Heart right ventricle (tissue), 16 donors: ENCODE measurements around the gene CEBPZ. TPM values are rescaled to one million over a fixed set of nuclear protein-coding genes. Genes with fewer than 3 reads are reported as not detected.

Experiments
- ATAC-seq, 8 donors: fragments of 200-7000 bp; cut with Tn5 transposase; one replicate each; pipeline ENCODE4 v1.9.1; 2020; ENCODE audit warnings: mild to moderate bottlenecking in 8 of 8, moderate library complexity in 8 of 8, moderate number of reproducible peaks in 1 of 8
- DNase-seq, 2 donors: peaks; one replicate each; pipeline ENCODE4 v3.0.0-alpha.2; 2020
- H3K27ac ChIP-seq, 10 donors: fragments of 200-600 bp; sonication (generic) in 2 of 10; one replicate each; pipeline versions ENCODE4 v1.5.0 to v1.8.0; 2020 to 2022; ENCODE audit warnings: mild to moderate bottlenecking in 3 of 10
- H3K27me3 ChIP-seq, 7 donors: fragments of 200-600 bp; one replicate each; pipeline ENCODE4 v1.8.0; 2021 to 2022; ENCODE audit warnings: mild to moderate bottlenecking in 2 of 7
- H3K36me3 ChIP-seq, 9 donors: fragments of 200-600 bp; sonication (generic) in 1 of 9; one replicate each; pipeline versions ENCODE4 v1.5.0 to v1.8.0; 2020 to 2022; ENCODE audit warnings: mild to moderate bottlenecking in 2 of 9
- H3K4me1 ChIP-seq, 9 donors: fragments of 200-600 bp; sonication (generic) in 1 of 9; one replicate each; pipeline versions ENCODE4 v1.5.0 to v1.8.0; 2020 to 2022; ENCODE audit warnings: mild to moderate bottlenecking in 4 of 9
- H3K4me3 ChIP-seq, 10 donors: fragments of 200-600 bp; sonication (generic) in 2 of 10; one replicate each; pipeline versions ENCODE4 v1.5.0 to v1.8.0; 2020 to 2022; ENCODE audit warnings: mild to moderate bottlenecking in 7 of 10, moderate library complexity in 2 of 10
- H3K9me3 ChIP-seq, 11 donors: fragments of 200-600 bp in 10 of 11; sonication (generic) in 2 of 11; one replicate each; pipeline versions ENCODE4 v1.5.0 to v1.8.0; 2013 to 2022; ENCODE audit warnings: mild to moderate bottlenecking in 2 of 11, control low read depth in 1 of 11, moderate library complexity in 1 of 11
- CTCF ChIP-seq, 9 donors: fragments of 200-600 bp; sonication (generic) in 2 of 9; IDR thresholded peaks; one replicate each; pipeline versions ENCODE4 v1.5.0 to v1.8.0; 2021 to 2022; ENCODE audit warnings: antibody characterized with exemption in 9 of 9, mild to moderate bottlenecking in 5 of 9, moderate library complexity in 1 of 9
- WGBS, 2 donors: extraction: QIAGEN DNeasy Blood & Tissue Kit; methylation state at CpG; one replicate each; pipeline ENCODE4 v1.1.7; 2013; ENCODE audit warnings: inconsistent platforms in 1 of 2; 5-methylcytosine and 5-hydroxymethylcytosine counted together
- intact Hi-C, 10 donors: fragments of 100-400 bp; cut with DNase I; formaldehyde crosslinking; loops; one replicate each; pipeline versions ENCODE4 v1.11.1 to v1.14.2; 2022
- polyA plus RNA-seq, 2 donors: library from polyadenylated mRNA; stranded (reverse); fragments of 200-250 nt; gene quantifications; one replicate each; pipeline ENCODE4 v1.2.3, GENCODE V29; 2013
- total RNA-seq, 10 donors: library from RNA; stranded (reverse); fragmentation: NEBNext Ultra II Directional in 3 of 10; extraction: Animal tissue kit (Norgen Biotek cat#: 25700) in 3 of 10; gene quantifications; one replicate each; pipeline versions ENCODE4 v1.2.1 to v1.2.4, GENCODE V29; 2021 to 2023
- donor health status: Arrhythmogenic right ventricular cardiomyopathy.
- donor health status: ischemic (EF 13 %, LVEDD 7.1; RV severe dilation, severe dysfunction).
- donor health status: healthy with polysubstance abuse.
- donor health status: DM: no; HTN: yes; CAD: no.
- donor health status: DM: no; HTN: no; CAD: no.
- donor health status: ischemic (EF 25% LVEDD 6.9; RV normal size, moderate dysfunction).
- donor health status: ischemic (EF 25% LVEDD 5.7; RV mildly dilated, moderate dysfunction).
- donor health status: healthy.
- donor health status: DM: yes; HTN: yes; CAD: no.
- donor health status: Ischemic cardiomyopathy.
- donor health status: ischemic (EF 35%, LVEDD 5.7; RV mildly dilated, moderate dysfunction).
- donor health status: nonischemic (EF 11% LVEDD 7.7; RV severe dilation, severe dysfunction).
- donor health status: DM: yes; HTN: yes; CAD: no.
- donor health status: PGD.
- donor health status: ischemic (EF 29% LVEDD 5.4; RV normal size, mild dysfunction).
- donor health status: nonischemic (EF 23%, LVEDD 6.1; RV moderate dilation, normal function).

CEBPZ gene
- total and polyA plus RNA-seq, 12 donors: 22.4 to 42.9 (median 28.2) TPM

- H3K27me3 ChIP-seq: no peaks in the 10 kb centered on the region
- TF ChIP-seq CTCF (IDR thresholded peaks at IDR 0.05): no peak
- peaks cover 0 to 24% (median 0%) of the 10 kb centered on the region in 11 donors for H3K9me3 ChIP-seq
- no peak overlapping the region for H3K4me3 ChIP-seq
- DNase-seq (no peak), ATAC-seq (no peak)
- intact Hi-C loops: loop anchor here in 1 of 10 donors (5.0 kb wide), 1 partner anchor 723 kb away; no protein-coding TSS in a partner anchor
- 83 to 92% methylated on average over 1 of the region's 1 CpG for WGBS, 2 donors
- peaks cover 0 to 4% (median 0%) of the 10 kb centered on the region in 9 donors for H3K4me1 ChIP-seq
- no peaks in the 10 kb centered on the region for H3K36me3 ChIP-seq
- H3K27ac ChIP-seq: no peak overlapping the region
These were observed 66.6 kb downstream of the CEBPZ start for GRCh38 chr2:37164757-37165156.

- WGBS, 2 donors: 10 to 12% methylated on average over 46 to 55 of the region's 55 CpGs
- intact Hi-C loops: loop anchor here in 1 of 10 donors (5.0 kb wide), 1 partner anchor 40 kb away; the partner anchor contains the start of gene CEBPZOS
- Histone ChIP-seq H3K27me3 (no peaks in the 10 kb centered on the region), H3K4me3 (peak within 1 kb of the TSS; percentile 69 to 98 (median 90)), H3K4me1 (peaks cover 4 to 48% (median 16%) of the 10 kb centered on the region in 9 donors), H3K36me3 (peaks cover 0 to 22% (median 0%) of the 10 kb centered on the region in 9 donors), H3K9me3 (no peaks in the 10 kb centered on the region), H3K27ac (peak within 1 kb of the TSS; percentile 85 to 96 (median 94))
- ATAC-seq (peak; percentile 84 to 95 (median 89)), DNase-seq (peak; percentile 83 to 88)
- TF ChIP-seq CTCF (IDR thresholded peaks at IDR 0.05): no peak
These were observed 74.3 kb downstream of the CEBPZ start, which contains the start of gene EIF2AK2 for GRCh38 chr2:37156857-37157714. Gene EIF2AK2, minus strand, starts transcription at chr2:37156980. Its CDS starts 9,174 bp downstream, at chr2:37147806.

- no peaks in the 10 kb centered on the region for H3K27me3 ChIP-seq
- peaks cover 0 to 29% (median 0%) of the 10 kb centered on the region in 9 donors for H3K36me3 ChIP-seq
- H3K9me3 ChIP-seq: no peaks in the 10 kb centered on the region
- H3K4me3 ChIP-seq: peak overlapping the region; percentile 69 to 98 (median 90)
- no peak for TF ChIP-seq CTCF (IDR thresholded peaks at IDR 0.05)
- DNase-seq (peak; percentile 44 to 69), ATAC-seq (peak; percentile 56 to 71 (median 64))
- 1% methylated on average over 27 of the region's 27 CpGs for WGBS, 2 donors
- peak overlapping the region; percentile 85 to 96 (median 94) for H3K27ac ChIP-seq
- peaks cover 4 to 54% (median 16%) of the 10 kb centered on the region in 9 donors for H3K4me1 ChIP-seq
- intact Hi-C loops: loop anchor here in 1 of 10 donors (5.0 kb wide), 1 partner anchor 41 kb away; the partner anchor contains the start of gene CEBPZOS
These were observed 75.1 kb downstream of the CEBPZ start for GRCh38 chr2:37156071-37156856.

GRCh38 chr2:37154785-37155184 is 76.6 kb downstream of the CEBPZ start:
- Histone ChIP-seq H3K9me3 (no peaks in the 10 kb centered on the region), H3K36me3 (peaks cover 0 to 29% (median 0%) of the 10 kb centered on the region in 9 donors), H3K4me1 (peaks cover 4 to 66% (median 23%) of the 10 kb centered on the region in 9 donors), H3K27ac (no peak overlapping the region), H3K27me3 (no peaks in the 10 kb centered on the region), H3K4me3 (no peak overlapping the region)
- DNase-seq (no peak), ATAC-seq (no peak)
- 91 to 93% methylated on average over 4 of the region's 4 CpGs for WGBS, 2 donors
- intact Hi-C loops: loop anchor here in 2 of 10 donors (5.0 kb wide), 1 partner anchor 43 kb away; the partner anchor contains the start of gene CEBPZOS (in 2 of the 2)
- no peak for TF ChIP-seq CTCF (IDR thresholded peaks at IDR 0.05)
